Measurements from ENCODE around the gene TOR1A.
"Not testable (repeated sequence)": the region's sequence is repeated elsewhere in the genome, so short reads cannot be mapped to it uniquely, and the experiment has no call there.

GRCh38 chr9:129784970-129785369 lies 39.0 kb downstream of the TOR1A start:
- TF ChIP-seq CTCF (conservative IDR thresholded peaks at IDR 0.05 in 1 of 2, IDR thresholded peaks at IDR 0.05 in 1 of 2; ENCODE audit: extremely low read depth in 1 of 2, insufficient read depth in 1 of 2, low read depth in 1 of 2, low read length in 2 of 2); EZH2 (IDR thresholded peaks at IDR 0.05; ENCODE audit: borderline replicate concordance, low read length): not testable (repeated sequence)

Measured in mammary epithelial cell (primary cell).